Natural killer cell (primary cell): ENCODE measurements around the gene LY9. TPM values are rescaled to one million over a fixed set of nuclear protein-coding genes. Genes with fewer than 3 reads are reported as not detected.

ENCODE experiments used
- ATAC-seq, 3 donors: fragments of 150-1000 bp in 2 of 3; fragments of 200-7000 bp in 1 of 3; cut with Tn5 transposase; 1 replicate in 1 of 3; 2 replicates in 2 of 3; pipeline ENCODE4 v1.10.0; 2021; ENCODE audit warnings: mild to moderate bottlenecking in 2 of 3, moderate library complexity in 2 of 3
- DNase-seq, 2 donors: peaks; one replicate each; pipeline versions ENCODE4 v3.0.0 to v3.0.0-alpha.2; 2013 to 2021; ENCODE audit warnings: mixed read lengths in 1 of 2
- H3K27ac ChIP-seq: one replicate; pipeline ENCODE4 v1.5.1; 2013; ENCODE audit warnings: mild to moderate bottlenecking, low read length
- H3K27me3 ChIP-seq: one replicate; pipeline ENCODE4 v1.6.1; 2013; ENCODE audit warnings: low read length; ENCODE audit not compliant: control insufficient read depth, insufficient read depth
- H3K36me3 ChIP-seq: one replicate; pipeline ENCODE4 v1.6.1; 2013; ENCODE audit warnings: low read length; ENCODE audit not compliant: control insufficient read depth, insufficient read depth
- H3K4me1 ChIP-seq: one replicate; pipeline ENCODE4 v1.6.1; 2013; ENCODE audit warnings: low read length; ENCODE audit not compliant: control insufficient read depth, insufficient read depth
- H3K4me3 ChIP-seq: one replicate; pipeline ENCODE4 v1.5.1; 2013; ENCODE audit warnings: low read length
- H3K9me3 ChIP-seq: one replicate; pipeline ENCODE4 v1.6.1; 2013; ENCODE audit warnings: low read length; ENCODE audit not compliant: control insufficient read depth, insufficient read depth
- H3K27ac Mint-ChIP-seq, 2 donors: one replicate each; pipeline ENCODE4 v1.8.0; 2022; ENCODE audit warnings: mild to moderate bottlenecking in 2 of 2, mixed read lengths in 2 of 2, moderate library complexity in 1 of 2
- H3K27me3 Mint-ChIP-seq, 2 donors: one replicate each; pipeline ENCODE4 v1.8.0; 2022; ENCODE audit warnings: low read depth in 2 of 2, mixed read lengths in 2 of 2
- H3K36me3 Mint-ChIP-seq: one replicate; pipeline ENCODE4 v1.8.0; 2022; ENCODE audit warnings: mixed read lengths
- H3K4me1 Mint-ChIP-seq, 2 donors: one replicate each; pipeline ENCODE4 v1.8.0; 2022; ENCODE audit warnings: mixed read lengths in 2 of 2
- H3K4me3 Mint-ChIP-seq: one replicate; pipeline ENCODE4 v1.8.0; 2022; ENCODE audit warnings: mild to moderate bottlenecking, moderate library complexity, mixed read lengths
- H3K9me3 Mint-ChIP-seq, 2 donors: one replicate each; pipeline ENCODE4 v1.8.0; 2022; ENCODE audit warnings: mixed read lengths in 2 of 2
- CTCF ChIP-seq: fragments of 200-600 bp; IDR thresholded peaks from one replicate; pipeline ENCODE4 v1.8.0; 2022; ENCODE audit warnings: antibody characterized with exemption
- WGBS: methylation state at CpG from one replicate; pipeline ENCODE4 v1.1.7; 2013; ENCODE audit warnings: missing lambda C conversion rate; ENCODE audit not compliant: insufficient coverage; 5-methylcytosine and 5-hydroxymethylcytosine counted together
- intact Hi-C: fragments of 100-400 bp; cut with micrococcal nuclease; formaldehyde crosslinking; loops from one replicate; pipeline ENCODE4 v1.14.2; 2022
- total RNA-seq, 4 donors: library from RNA; stranded (reverse); fragments of 120-200 nt in 1 of 4; gene quantifications; one replicate each; pipeline versions ENCODE4 v1.2.3 to v1.2.4, GENCODE V29; 2013 to 2022

The LY9 gene
- total RNA-seq, 3 donors from 2014 or later (not counting 1 experiment from before 2014, with no cell fraction given): 30.3 to 47.1 (median 34.4) TPM

GRCh38 chr1:160814316-160814715 is 18.3 kb downstream of the LY9 start:
- Histone ChIP-seq H3K36me3 (peaks cover 65% of the 10 kb centered on the region), H3K9me3 (no peaks in the 10 kb centered on the region), H3K27ac (no peak overlapping the region), H3K27me3 (no peaks in the 10 kb centered on the region), H3K4me1 (peaks cover 4% of the 10 kb centered on the region), H3K4me3 (no peak overlapping the region)
- Mint-ChIP-seq H3K9me3 (no peaks in the 10 kb centered on the region), H3K4me3 (no peak overlapping the region), H3K4me1 (peaks cover 16 to 41% of the 10 kb centered on the region in 2 donors), H3K27ac (peak overlapping the region; percentile 32 to 74), H3K27me3 (no peaks in the 10 kb centered on the region), H3K36me3 (peaks cover 19% of the 10 kb centered on the region)
- no peak for ATAC-seq
- 95% methylated on average over 6 of the region's 6 CpGs for WGBS
- no peak for TF ChIP-seq CTCF
- intact Hi-C loops: no loop called here
- DNase-seq: no peak

GRCh38 chr1:160814856-160815255 is 18.9 kb downstream of the LY9 start:
- 97% methylated on average over 8 of the region's 8 CpGs for WGBS
- Histone ChIP-seq H3K27ac (no peak overlapping the region), H3K4me3 (no peak overlapping the region), H3K9me3 (no peaks in the 10 kb centered on the region), H3K27me3 (no peaks in the 10 kb centered on the region), H3K36me3 (peaks cover 65% of the 10 kb centered on the region), H3K4me1 (peaks cover 4% of the 10 kb centered on the region)
- Mint-ChIP-seq H3K27ac (no peak overlapping the region), H3K4me1 (peaks cover 18 to 42% of the 10 kb centered on the region in 2 donors), H3K27me3 (no peaks in the 10 kb centered on the region), H3K9me3 (no peaks in the 10 kb centered on the region), H3K36me3 (peaks cover 19% of the 10 kb centered on the region), H3K4me3 (no peak overlapping the region)
- intact Hi-C loops: no loop called here
- DNase-seq (no peak), ATAC-seq (no peak)
- no peak for TF ChIP-seq CTCF

- H3K9me3 ChIP-seq: no peaks in the 10 kb centered on the region
Observed at GRCh38 chr1:160818207-160818937, 22.4 kb downstream of the LY9 start.

More at GRCh38 chr1:160818207-160818937, 22.4 kb downstream of the LY9 start:
- H3K4me3 ChIP-seq: no peak overlapping the region
- H3K27ac ChIP-seq: no peak overlapping the region
- DNase-seq (no peak), ATAC-seq (no peak)
- Mint-ChIP-seq H3K36me3 (no peaks in the 10 kb centered on the region), H3K4me1 (peaks cover 26 to 34% of the 10 kb centered on the region in 2 donors), H3K27ac (peak overlapping the region; percentile 70 to 83), H3K9me3 (no peaks in the 10 kb centered on the region), H3K4me3 (no peak overlapping the region), H3K27me3 (no peaks in the 10 kb centered on the region)
- TF ChIP-seq CTCF: no peak
- intact Hi-C loops: no loop called here
- H3K4me1 ChIP-seq: no peaks in the 10 kb centered on the region
- peaks cover 60% of the 10 kb centered on the region for H3K36me3 ChIP-seq
- 99% methylated on average over 5 of the region's 9 CpGs for WGBS
- H3K27me3 ChIP-seq: no peaks in the 10 kb centered on the region
